CD14-positive monocyte (primary cell): ENCODE data around the gene EIPR1. TPM values are rescaled to one million over a fixed set of nuclear protein-coding genes. Genes with fewer than 3 reads are reported as not detected.

Experiments used
- DNase-seq, 3 donors: peaks; one replicate each; pipeline ENCODE4 v3.0.0-alpha.2; 2011 to 2022
- H2AFZ ChIP-seq: 2 replicates; pipeline ENCODE4 v1.6.0; 2012; ENCODE audit warnings: mild to moderate bottlenecking, low read depth, low read length, inconsistent platforms; ENCODE audit not compliant: insufficient read depth, poor library complexity, severe bottlenecking
- H3K27ac ChIP-seq, 2 donors: 1 replicate in 1 of 2; 2 replicates in 1 of 2; pipeline ENCODE4 v1.5.1; 2012 to 2013; ENCODE audit warnings: low read length in 2 of 2, control low read depth in 1 of 2, inconsistent platforms in 1 of 2, low read depth in 1 of 2, mild to moderate bottlenecking in 1 of 2
- H3K27me3 ChIP-seq, 2 donors: one replicate each; pipeline versions ENCODE4 v1.6.0 to v1.6.1; 2011 to 2013; ENCODE audit warnings: low read length in 2 of 2; ENCODE audit not compliant: control insufficient read depth in 2 of 2, insufficient read depth in 2 of 2
- H3K36me3 ChIP-seq, 2 donors: replicated peaks in 1 of 2; 1 replicate in 1 of 2; 2 replicates in 1 of 2; pipeline versions ENCODE4 v1.5.1 to v1.6.1; 2012 to 2013; ENCODE audit warnings: low read length in 2 of 2, control low read depth in 1 of 2, inconsistent platforms in 1 of 2, mild to moderate bottlenecking in 1 of 2; ENCODE audit not compliant: insufficient read depth in 2 of 2, control insufficient read depth in 1 of 2
- H3K4me1 ChIP-seq, 2 donors: 1 replicate in 1 of 2; 2 replicates in 1 of 2; pipeline versions ENCODE4 v1.5.1 to v1.6.1; 2012 to 2013; ENCODE audit warnings: low read length in 2 of 2, control low read depth in 1 of 2, inconsistent platforms in 1 of 2, mild to moderate bottlenecking in 1 of 2, moderate library complexity in 1 of 2; ENCODE audit not compliant: insufficient read depth in 2 of 2, control insufficient read depth in 1 of 2
- H3K4me2 ChIP-seq: replicated peaks from 2 replicates; pipeline ENCODE3; 2012; ENCODE audit warnings: low read length, moderate library complexity, mild to moderate bottlenecking; ENCODE audit not compliant: poor library complexity, severe bottlenecking; ENCODE audit errors: extremely low read depth
- H3K4me3 ChIP-seq, 3 experiments: fragments of 200-600 bp in 1 of 3; sonication (generic) in 1 of 3; replicated peaks in 1 of 3; 1 replicate in 2 of 3; 2 replicates in 1 of 3; pipeline ENCODE4 v1.5.1; 2011 to 2013; ENCODE audit warnings: low read length in 3 of 3, mild to moderate bottlenecking in 3 of 3, control low read depth in 2 of 3, low read depth in 2 of 3, inconsistent platforms in 1 of 3, moderate library complexity in 1 of 3
- H3K79me2 ChIP-seq: 2 replicates; pipeline ENCODE4 v1.6.0; 2012; ENCODE audit warnings: mild to moderate bottlenecking, control low read depth, inconsistent platforms, low read length, moderate library complexity; ENCODE audit not compliant: insufficient read depth
- H3K9ac ChIP-seq: 2 replicates; pipeline ENCODE4 v1.6.0; 2017; ENCODE audit warnings: low read length, mild to moderate bottlenecking; ENCODE audit not compliant: insufficient read depth, poor library complexity, severe bottlenecking
- H3K9me3 ChIP-seq, 2 donors: replicated peaks in 1 of 2; 1 replicate in 1 of 2; 2 replicates in 1 of 2; pipeline versions ENCODE4 v1.5.1 to v1.6.1; 2012 to 2013; ENCODE audit warnings: low read length in 2 of 2, control low read depth in 1 of 2; ENCODE audit not compliant: control insufficient read depth in 1 of 2, insufficient read depth in 1 of 2
- H4K20me1 ChIP-seq: 2 replicates; pipeline ENCODE4 v1.6.0; 2012; ENCODE audit warnings: mild to moderate bottlenecking, low read length, control low read depth, moderate library complexity; ENCODE audit not compliant: insufficient read depth
- H3K27ac Mint-ChIP-seq, 7 donors: one replicate each; pipeline ENCODE4 v1.8.0; 2020; ENCODE audit warnings: mild to moderate bottlenecking in 7 of 7, mixed read lengths in 7 of 7, moderate library complexity in 6 of 7, inconsistent platforms in 2 of 7
- H3K27me3 Mint-ChIP-seq, 3 donors: one replicate each; pipeline ENCODE4 v1.8.0; 2021 to 2022; ENCODE audit warnings: low read depth in 3 of 3, mild to moderate bottlenecking in 3 of 3, mixed read lengths in 3 of 3, moderate library complexity in 3 of 3, inconsistent platforms in 1 of 3
- H3K36me3 Mint-ChIP-seq, 2 donors: one replicate each; pipeline ENCODE4 v1.8.0; 2020; ENCODE audit warnings: mixed read lengths in 2 of 2, inconsistent platforms in 1 of 2, mild to moderate bottlenecking in 1 of 2
- H3K4me1 Mint-ChIP-seq: one replicate; pipeline ENCODE4 v1.8.0; 2020; ENCODE audit warnings: mild to moderate bottlenecking, mixed read lengths
- H3K4me3 Mint-ChIP-seq, 2 donors: one replicate each; pipeline ENCODE4 v1.8.0; 2020; ENCODE audit warnings: mild to moderate bottlenecking in 2 of 2, mixed read lengths in 2 of 2, moderate library complexity in 1 of 2
- H3K9me3 Mint-ChIP-seq, 7 donors: one replicate each; pipeline ENCODE4 v1.8.0; 2020 to 2022; ENCODE audit warnings: mixed read lengths in 7 of 7, mild to moderate bottlenecking in 6 of 7, moderate library complexity in 6 of 7, inconsistent platforms in 2 of 7
- WGBS: methylation state at CpG from one replicate; pipeline ENCODE4 v1.1.5; 2013; ENCODE audit warnings: missing lambda C conversion rate; ENCODE audit not compliant: insufficient coverage; 5-methylcytosine and 5-hydroxymethylcytosine counted together
- intact Hi-C, 2 donors: fragments of 100-400 bp; cut with micrococcal nuclease; formaldehyde crosslinking; loops; one replicate each; pipeline versions ENCODE4 v1.15.0 to v1.15.1; 2023
- polyA plus RNA-seq, 3 donors: library from polyadenylated mRNA; depleted of rRNA in 1 of 3; unstranded in 2 of 3; stranded (reverse) in 1 of 3; fragments of 300-500 nt in 2 of 3; fragments of >200 nt in 1 of 3; fragmentation: Illumina TruSeq in 2 of 3; gene quantifications; 1 replicate in 2 of 3; 2 replicates in 1 of 3; pipeline ENCODE4 v1.2.3, GENCODE V29; 2012 to 2021
- TF ChIP-seq, protein P1 (sequence below): fragments of 200-600 bp; IDR thresholded peaks from one replicate; pipeline ENCODE4 v1.8.0; 2022; ENCODE audit warnings: antibody characterized with exemption, mild to moderate bottlenecking

The EIPR1 gene
- polyA plus RNA-seq, 3 donors = 19.0 to 22.4 (median 20.8) TPM

DNA sequence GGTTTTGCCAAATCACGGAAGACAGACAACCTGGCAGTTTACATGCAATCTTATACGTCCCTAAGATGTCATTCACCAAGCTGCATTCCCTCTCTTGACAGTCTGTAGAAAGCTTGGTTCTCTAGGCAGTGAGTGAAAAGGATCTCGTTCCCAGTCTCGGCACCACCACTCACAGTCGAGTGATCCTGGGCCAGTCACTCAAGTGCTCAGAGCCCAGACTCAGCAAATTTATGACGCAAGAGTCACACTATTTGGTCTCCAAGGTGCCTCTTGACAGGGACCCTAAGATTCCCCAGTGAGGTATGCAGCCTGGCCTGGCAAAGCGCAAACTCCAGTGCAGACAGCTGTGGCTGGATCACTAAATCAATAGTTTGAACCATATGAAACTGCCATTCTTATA lies 77.9 kb downstream of the EIPR1 start:
- Histone ChIP-seq H2AFZ (no peak overlapping the region), H3K27ac (no peak overlapping the region), H3K4me2 (no peak overlapping the region), H3K9ac (no peak overlapping the region), H3K79me2 (no peaks in the 10 kb centered on the region), H3K27me3 (no peaks in the 10 kb centered on the region), H4K20me1 (no peaks in the 10 kb centered on the region), H3K9me3 (no peaks in the 10 kb centered on the region), H3K36me3 (peaks cover 4 to 10% of the 10 kb centered on the region in 2 donors), H3K4me1 (peaks cover 3 to 8% of the 10 kb centered on the region in 2 donors), H3K4me3 (no peak overlapping the region)
- Mint-ChIP-seq H3K27me3 (peaks cover 1 to 4% (median 2%) of the 10 kb centered on the region in 3 donors), H3K4me1 (peaks cover 9% of the 10 kb centered on the region), H3K9me3 (peaks cover 0 to 2% (median 0%) of the 10 kb centered on the region in 7 donors), H3K36me3 (peaks cover 23 to 31% of the 10 kb centered on the region in 2 donors), H3K4me3 (no peak overlapping the region), H3K27ac (no peak overlapping the region)
- TF ChIP-seq, protein P1, sequence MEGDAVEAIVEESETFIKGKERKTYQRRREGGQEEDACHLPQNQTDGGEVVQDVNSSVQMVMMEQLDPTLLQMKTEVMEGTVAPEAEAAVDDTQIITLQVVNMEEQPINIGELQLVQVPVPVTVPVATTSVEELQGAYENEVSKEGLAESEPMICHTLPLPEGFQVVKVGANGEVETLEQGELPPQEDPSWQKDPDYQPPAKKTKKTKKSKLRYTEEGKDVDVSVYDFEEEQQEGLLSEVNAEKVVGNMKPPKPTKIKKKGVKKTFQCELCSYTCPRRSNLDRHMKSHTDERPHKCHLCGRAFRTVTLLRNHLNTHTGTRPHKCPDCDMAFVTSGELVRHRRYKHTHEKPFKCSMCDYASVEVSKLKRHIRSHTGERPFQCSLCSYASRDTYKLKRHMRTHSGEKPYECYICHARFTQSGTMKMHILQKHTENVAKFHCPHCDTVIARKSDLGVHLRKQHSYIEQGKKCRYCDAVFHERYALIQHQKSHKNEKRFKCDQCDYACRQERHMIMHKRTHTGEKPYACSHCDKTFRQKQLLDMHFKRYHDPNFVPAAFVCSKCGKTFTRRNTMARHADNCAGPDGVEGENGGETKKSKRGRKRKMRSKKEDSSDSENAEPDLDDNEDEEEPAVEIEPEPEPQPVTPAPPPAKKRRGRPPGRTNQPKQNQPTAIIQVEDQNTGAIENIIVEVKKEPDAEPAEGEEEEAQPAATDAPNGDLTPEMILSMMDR = no peak
- WGBS = 93% methylated on average over 6 of the region's 7 CpGs
- no peak for DNase-seq
- intact Hi-C loops = no loop called here

DNA sequence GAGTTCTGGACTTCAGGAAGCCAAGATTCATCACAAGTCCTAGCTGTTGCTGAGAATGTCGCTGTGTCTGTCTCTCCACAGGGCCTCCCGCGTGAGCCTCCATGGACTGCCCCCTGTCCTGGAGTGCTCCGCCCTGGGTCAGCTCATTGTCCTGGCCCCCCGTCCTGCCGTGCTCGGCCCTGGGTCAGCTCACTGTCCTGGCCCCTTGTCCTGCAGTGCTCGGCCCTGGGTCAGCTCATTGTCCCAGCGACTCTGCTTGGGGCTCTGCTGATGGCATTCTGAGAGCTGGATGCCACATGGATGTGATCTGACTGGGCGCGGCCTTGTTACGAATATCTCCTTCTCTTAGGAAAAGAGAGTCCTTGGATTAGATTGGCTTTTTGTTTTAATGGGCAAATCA lies 78.5 kb downstream of the EIPR1 start:
- Histone ChIP-seq H3K4me3 (no peak overlapping the region), H3K27ac (no peak overlapping the region), H3K4me2 (no peak overlapping the region), H3K36me3 (peaks cover 4 to 10% of the 10 kb centered on the region in 2 donors), H3K79me2 (no peaks in the 10 kb centered on the region), H3K4me1 (peaks cover 3 to 8% of the 10 kb centered on the region in 2 donors), H3K9me3 (no peaks in the 10 kb centered on the region), H2AFZ (no peak overlapping the region), H3K27me3 (no peaks in the 10 kb centered on the region), H3K9ac (no peak overlapping the region), H4K20me1 (no peaks in the 10 kb centered on the region)
- peaks cover 9% of the 10 kb centered on the region for H3K4me1 Mint-ChIP-seq
- H3K27ac Mint-ChIP-seq = no peak overlapping the region
- peaks cover 23 to 31% of the 10 kb centered on the region in 2 donors for H3K36me3 Mint-ChIP-seq
- intact Hi-C loops = no loop called here
- DNase-seq = no peak
- H3K9me3 Mint-ChIP-seq = peaks cover 0 to 2% (median 0%) of the 10 kb centered on the region in 7 donors
- H3K4me3 Mint-ChIP-seq = no peak overlapping the region
- WGBS = 98% methylated on average over 9 of the region's 12 CpGs
- H3K27me3 Mint-ChIP-seq = peaks cover 0 to 2% (median 2%) of the 10 kb centered on the region in 3 donors
- TF ChIP-seq, protein P1 = no peak
